Stimulated activated CD4-positive, alpha-beta T cell treated with anti-CD3 and anti-CD28 coated beads, TNF-alpha, amount 100 ng/mL, for 1 hour (primary cell): Measurements from ENCODE around the gene DNAI2.
"Not testable (repeated sequence)": the region's sequence is repeated elsewhere in the genome, so short reads cannot be mapped to it uniquely, and the experiment has no call there.

Source experiments
- DNase-seq, 3 donors: peaks; one replicate each; pipeline ENCODE4 v3.0.0-alpha.2; 2020; ENCODE audit warnings: low read depth in 3 of 3, low spot score in 1 of 3

The DNAI2 gene

GRCh38 chr17:74245145-74245831, 28.7 kb upstream of the DNAI2 start:
- DNase-seq = no peak

- no peak for DNase-seq
Measured at GRCh38 chr17:74245871-74246270, 28.2 kb upstream of the DNAI2 start.

GRCh38 chr17:74249590-74250270, 24.3 kb upstream of the DNAI2 start:
- no peak for DNase-seq

GRCh38 chr17:74250324-74250995, 23.6 kb upstream of the DNAI2 start:
- no peak for DNase-seq

- no peak for DNase-seq
Measured at GRCh38 chr17:74251051-74251450, 23.0 kb upstream of the DNAI2 start.

GRCh38 chr17:74251569-74251968, 22.5 kb upstream of the DNAI2 start:
- no peak for DNase-seq

GRCh38 chr17:74252211-74252610, 21.8 kb upstream of the DNAI2 start:
- DNase-seq = no peak

GRCh38 chr17:74253036-74253435, 21.0 kb upstream of the DNAI2 start:
- no peak for DNase-seq

GRCh38 chr17:74257311-74257710, 16.7 kb upstream of the DNAI2 start:
- DNase-seq = no peak

GRCh38 chr17:74259667-74260524, 14.1 kb upstream of the DNAI2 start:
- DNase-seq = no peak

GRCh38 chr17:74260525-74260850, 13.5 kb upstream of the DNAI2 start:
- DNase-seq = no peak

GRCh38 chr17:74262601-74263000, 11.4 kb upstream of the DNAI2 start:
- no peak for DNase-seq

- not testable (repeated sequence) for DNase-seq
Measured at GRCh38 chr17:74267054-74267453, 7.0 kb upstream of the DNAI2 start.

- no peak for DNase-seq
Measured at GRCh38 chr17:74267579-74267978, 6.5 kb upstream of the DNAI2 start.

- no peak for DNase-seq
Measured at GRCh38 chr17:74267987-74268499, 6.0 kb upstream of the DNAI2 start.

GRCh38 chr17:74268558-74268957, 5.5 kb upstream of the DNAI2 start:
- DNase-seq = no peak

GRCh38 chr17:74270333-74270732, 3.7 kb upstream of the DNAI2 start:
- DNase-seq = no peak

- DNase-seq = no peak
Measured at GRCh38 chr17:74271281-74271680, 2.8 kb upstream of the DNAI2 start.

GRCh38 chr17:74271901-74272561, 2.0 kb upstream of the DNAI2 start:
- DNase-seq = no peak

GRCh38 chr17:74272731-74273201, 1.3 kb upstream of the DNAI2 start:
- DNase-seq = no peak
